WERI-Rb-1 (cell line): ENCODE results near the gene SCNN1B.
"Not testable (repeated sequence)": the region's sequence is repeated elsewhere in the genome, so short reads cannot be mapped to it uniquely, and the experiment has no call there.

Experiments
- DNase-seq: peaks from one replicate; pipeline ENCODE4 v3.0.0-alpha.2; 2020
- H3K27ac ChIP-seq: fragments of 250-450 bp; sonication (Bioruptor Pico); 2 replicates; pipeline ENCODE4 v1.5.1; 2020; ENCODE audit warnings: mild to moderate bottlenecking, moderate library complexity
- H3K27me3 ChIP-seq: fragments of 250-450 bp; sonication (Bioruptor Pico); 2 replicates; pipeline ENCODE4 v1.5.1; 2021; ENCODE audit warnings: mild to moderate bottlenecking, low read depth, moderate library complexity; ENCODE audit not compliant: insufficient read depth, severe bottlenecking
- H3K36me3 ChIP-seq: fragments of 250-450 bp; sonication (Bioruptor Pico); 2 replicates; pipeline ENCODE4 v1.5.1; 2020; ENCODE audit warnings: mild to moderate bottlenecking, moderate library complexity
- H3K4me3 ChIP-seq: 2 replicates; pipeline ENCODE4 v1.5.1; 2011; ENCODE audit warnings: low read depth, mild to moderate bottlenecking, control low read depth, low read length
- H3K9me3 ChIP-seq: fragments of 250-450 bp; sonication (Bioruptor Pico); 2 replicates; pipeline ENCODE4 v1.5.1; 2021; ENCODE audit warnings: mild to moderate bottlenecking, moderate library complexity; ENCODE audit not compliant: severe bottlenecking
- CTCF ChIP-seq: IDR thresholded peaks from 2 replicates; pipeline ENCODE4 v1.5.1; 2011; ENCODE audit warnings: low read depth, mild to moderate bottlenecking, control low read depth, inconsistent platforms, low read length

The SCNN1B gene

GRCh38 chr16:23377071-23377931 is 75.2 kb downstream of the SCNN1B start:
- H3K27ac ChIP-seq: no peak overlapping the region
- H3K4me3 ChIP-seq: no peak overlapping the region
- no peaks in the 10 kb centered on the region for H3K9me3 ChIP-seq
- H3K36me3 ChIP-seq: no peaks in the 10 kb centered on the region
- no peak for TF ChIP-seq CTCF
- DNase-seq: no peak
- H3K27me3 ChIP-seq: no peaks in the 10 kb centered on the region

- Histone ChIP-seq H3K4me3 (no peak overlapping the region), H3K27ac (no peak overlapping the region), H3K9me3 (no peaks in the 10 kb centered on the region), H3K36me3 (no peaks in the 10 kb centered on the region), H3K27me3 (no peaks in the 10 kb centered on the region)
- no peak for TF ChIP-seq CTCF
- no peak for DNase-seq
Observed at GRCh38 chr16:23378256-23378655, 76.2 kb downstream of the SCNN1B start.

- H3K9me3 ChIP-seq: no peaks in the 10 kb centered on the region
- H3K27ac ChIP-seq: no peak overlapping the region
- H3K27me3 ChIP-seq: no peaks in the 10 kb centered on the region
- H3K36me3 ChIP-seq: no peaks in the 10 kb centered on the region
- no peak for DNase-seq
- TF ChIP-seq CTCF: no peak
- H3K4me3 ChIP-seq: no peak overlapping the region
Observed at GRCh38 chr16:23378921-23379320, 76.8 kb downstream of the SCNN1B start.

- no peak for TF ChIP-seq CTCF
- no peak for DNase-seq
- Histone ChIP-seq H3K27me3 (no peaks in the 10 kb centered on the region), H3K36me3 (no peaks in the 10 kb centered on the region), H3K9me3 (no peaks in the 10 kb centered on the region), H3K4me3 (no peak overlapping the region), H3K27ac (no peak overlapping the region)
Observed at GRCh38 chr16:23379707-23380106, 77.6 kb downstream of the SCNN1B start.

GRCh38 chr16:23380501-23380951 is 78.4 kb downstream of the SCNN1B start:
- Histone ChIP-seq H3K36me3 (no peaks in the 10 kb centered on the region), H3K27me3 (no peaks in the 10 kb centered on the region), H3K9me3 (no peaks in the 10 kb centered on the region), H3K4me3 (no peak overlapping the region), H3K27ac (no peak overlapping the region)
- TF ChIP-seq CTCF: no peak
- no peak for DNase-seq

- not testable (repeated sequence) for H3K27ac ChIP-seq, H3K27me3 ChIP-seq, DNase-seq, H3K36me3 ChIP-seq, H3K4me3 ChIP-seq, H3K9me3 ChIP-seq
Observed at GRCh38 chr16:23381702-23382101, 79.6 kb downstream of the SCNN1B start.
